ENCODE results near the gene KRT38. TPM values are rescaled to one million over a fixed set of nuclear protein-coding genes. Genes with fewer than 3 reads are reported as not detected.
"Not testable (repeated sequence)": the region's sequence is repeated elsewhere in the genome, so short reads cannot be mapped to it uniquely, and the experiment has no call there.

The KRT38 gene
- total and polyA plus RNA-seq, 9 donors, result not detected

GRCh38 chr17:41437254-41437653 lies 3.5 kb downstream of the KRT38 start:
- H3K9me3 ChIP-seq, result no peaks in the 10 kb centered on the region
- no peak overlapping the region for H3K27ac ChIP-seq
- WGBS, 3 donors, result 91 to 94% (median 93%) methylated on average over 7 of the region's 7 CpGs
- H3K4me1 ChIP-seq (ENCODE audit: insufficient read depth), result no peaks in the 10 kb centered on the region
- DNase-seq, result no peak
- H3K4me3 ChIP-seq, result no peak overlapping the region
- intact Hi-C loops (cut with DNase I), result no loop called here
- no peaks in the 10 kb centered on the region for H3K36me3 ChIP-seq
- no peaks in the 10 kb centered on the region for H3K27me3 ChIP-seq
- no peak for TF ChIP-seq EP300 (IDR thresholded peaks at IDR 0.05)
- TF ChIP-seq CTCF (IDR thresholded peaks at IDR 0.05), result no peak
- no peak for TF ChIP-seq POLR2A (IDR thresholded peaks at IDR 0.05)

GRCh38 chr17:41434415-41434814 lies 6.4 kb downstream of the KRT38 start:
- Histone ChIP-seq H3K4me1 (ENCODE audit: insufficient read depth) (no peaks in the 10 kb centered on the region), H3K9me3 (no peaks in the 10 kb centered on the region), H3K36me3 (no peaks in the 10 kb centered on the region), H3K4me3 (no peak overlapping the region), H3K27me3 (no peaks in the 10 kb centered on the region), H3K27ac (no peak overlapping the region)
- intact Hi-C loops (cut with DNase I), result no loop called here
- no peak for DNase-seq
- WGBS, 3 donors, result 20 to 23% (median 21%) methylated on average over 5 of the region's 5 CpGs
- no peak for TF ChIP-seq EP300 (IDR thresholded peaks at IDR 0.05)

- no peaks in the 10 kb centered on the region for H3K4me1 ChIP-seq (ENCODE audit: insufficient read depth)
- WGBS, 3 donors, result 14 to 39% (median 33%) methylated on average over 4 of the region's 4 CpGs
- intact Hi-C loops (cut with DNase I), result no loop called here
Measured at GRCh38 chr17:41434005-41434404, 6.8 kb downstream of the KRT38 start.

GRCh38 chr17:41433586-41433985 lies 7.2 kb downstream of the KRT38 start:
- WGBS, 3 donors, result 51 to 62% (median 57%) methylated on average over 4 of the region's 4 CpGs
- H3K4me3 ChIP-seq, result no peak overlapping the region
- no peak for TF ChIP-seq EP300 (IDR thresholded peaks at IDR 0.05)
- no peak for TF ChIP-seq POLR2A (IDR thresholded peaks at IDR 0.05)
- TF ChIP-seq CTCF (IDR thresholded peaks at IDR 0.05), result no peak

More at GRCh38 chr17:41434005-41434404, 6.8 kb downstream of the KRT38 start:
- Histone ChIP-seq H3K27ac (no peak overlapping the region), H3K9me3 (no peaks in the 10 kb centered on the region), H3K27me3 (no peaks in the 10 kb centered on the region), H3K4me3 (no peak overlapping the region), H3K36me3 (no peaks in the 10 kb centered on the region)
- no peak for TF ChIP-seq POLR2A (IDR thresholded peaks at IDR 0.05)
- no peak for TF ChIP-seq EP300 (IDR thresholded peaks at IDR 0.05)
- TF ChIP-seq CTCF (IDR thresholded peaks at IDR 0.05), result no peak
- DNase-seq, result no peak

GRCh38 chr17:41430376-41430775 lies 10.4 kb downstream of the KRT38 start:
- H3K36me3 ChIP-seq; H3K4me3 ChIP-seq; H3K27ac ChIP-seq; intact Hi-C loops (cut with DNase I); DNase-seq; H3K4me1 ChIP-seq (ENCODE audit: insufficient read depth); H3K9me3 ChIP-seq; H3K27me3 ChIP-seq: not testable (repeated sequence)
- WGBS, 3 donors, result 95 to 96% (median 96%) methylated on average over 9 of the region's 9 CpGs

More at GRCh38 chr17:41433586-41433985, 7.2 kb downstream of the KRT38 start:
- Histone ChIP-seq H3K4me1 (ENCODE audit: insufficient read depth) (no peaks in the 10 kb centered on the region), H3K36me3 (no peaks in the 10 kb centered on the region), H3K27me3 (no peaks in the 10 kb centered on the region), H3K27ac (no peak overlapping the region), H3K9me3 (no peaks in the 10 kb centered on the region)
- intact Hi-C loops (cut with DNase I), result no loop called here
- no peak for DNase-seq

GRCh38 chr17:41429667-41430066 lies 11.1 kb downstream of the KRT38 start:
- WGBS, 3 donors, result 83 to 85% (median 85%) methylated on average over 7 of the region's 7 CpGs
- no peak overlapping the region for H3K27ac ChIP-seq

More at GRCh38 chr17:41429667-41430066, 11.1 kb downstream of the KRT38 start:
- no peaks in the 10 kb centered on the region for H3K27me3 ChIP-seq
- no peaks in the 10 kb centered on the region for H3K4me1 ChIP-seq (ENCODE audit: insufficient read depth)
- no peak overlapping the region for H3K4me3 ChIP-seq
- intact Hi-C loops (cut with DNase I), result no loop called here
- TF ChIP-seq CTCF (IDR thresholded peaks at IDR 0.05), result no peak
- no peak for TF ChIP-seq POLR2A (IDR thresholded peaks at IDR 0.05)
- TF ChIP-seq EP300 (IDR thresholded peaks at IDR 0.05), result no peak
- H3K9me3 ChIP-seq, result no peaks in the 10 kb centered on the region
- no peaks in the 10 kb centered on the region for H3K36me3 ChIP-seq
- no peak for DNase-seq

All from ovary (tissue), 9 donors.